ENCODE results near the gene IMPDH1. TPM values are rescaled to one million over a fixed set of nuclear protein-coding genes. Genes with fewer than 3 reads are reported as not detected.

Gene IMPDH1
- total and polyA plus RNA-seq, 2 donors (not counting 3 experiments of a cell fraction or from before 2014, with no cell fraction given), result 78.8 to 97.9 TPM

GRCh38 chr7:128450409-128450808 is 40.6 kb upstream of the IMPDH1 start:
- peaks cover 5 to 12% of the 10 kb centered on the region in 2 experiments for H3K27me3 ChIP-seq (ENCODE audit: control insufficient read depth in 2 of 2, insufficient read depth in 2 of 2, low read length in 2 of 2)
- no peak overlapping the region for H3K4me3 ChIP-seq (replicated peaks in 1 of 3; ENCODE audit: insufficient read depth in 1 of 3, low read depth in 1 of 3, low read length in 3 of 3)
- FAIRE-seq, result no peak
- intact Hi-C loops (cut with micrococcal nuclease) (no loop called here), dilution Hi-C loops (cut with MboI; ENCODE audit: extremely low pct_ligation_motif_present, low sequenced_read_pairs) (no loop called here)
- CTCF ChIA-PET, result no interaction called here
- no peak for DNase-seq (ENCODE audit: low read depth, low spot score)
- H3K4me1 ChIP-seq (ENCODE audit: control insufficient read depth, extremely low read depth, insufficient read depth, low read length), result peaks cover 18% of the 10 kb centered on the region
- no peaks in the 10 kb centered on the region for H3K9me3 ChIP-seq (replicated peaks; ENCODE audit: control insufficient read depth, insufficient read depth, low read length)
- no TSS peak for BruUV-seq (replicated peaks)
- POLR2A ChIA-PET, result no interaction called here
- no peaks in the 10 kb centered on the region for H4K20me1 ChIP-seq (replicated peaks; ENCODE audit: control insufficient read depth, extremely low read depth, insufficient read depth, low read length)
- TF ChIP-seq FOS (IDR thresholded peaks at IDR 0.05; ENCODE audit: borderline replicate concordance, insufficient read depth, low read length) (no peak), EZH2 (IDR thresholded peaks at IDR 0.05; ENCODE audit: borderline replicate concordance, low read depth, low read length, severe bottlenecking) (no peak), JUN (IDR thresholded peaks at IDR 0.05; ENCODE audit: borderline replicate concordance, insufficient read depth, insufficient read length, low read depth) (no peak)
- H3K9ac ChIP-seq (replicated peaks; ENCODE audit: extremely low read depth, insufficient read depth, low read length), result no peak overlapping the region
- H3K4me2 ChIP-seq (ENCODE audit: insufficient read depth, low read length), result no peak overlapping the region
- no peak overlapping the region for H2AFZ ChIP-seq (ENCODE audit: low read depth, low read length)
- no peaks in the 10 kb centered on the region for H3K36me3 ChIP-seq (ENCODE audit: control insufficient read depth in 2 of 2, extremely low read depth in 1 of 2, insufficient read depth in 2 of 2, low read length in 2 of 2)
- no peaks in the 10 kb centered on the region for H3K9me1 ChIP-seq (replicated peaks; ENCODE audit: control insufficient read depth, extremely low read depth, insufficient read depth, low read length)
- H3K27ac ChIP-seq (ENCODE audit: insufficient read depth, low read depth, low read length), result no peak overlapping the region
- H3K79me2 ChIP-seq (ENCODE audit: control insufficient read depth, insufficient read depth, low read length), result no peaks in the 10 kb centered on the region

GRCh38 chr7:128448751-128449302 is 39.0 kb upstream of the IMPDH1 start:
- H3K4me3 ChIP-seq (replicated peaks in 1 of 3; ENCODE audit: insufficient read depth in 1 of 3, low read depth in 1 of 3, low read length in 3 of 3), result no peak overlapping the region
- BruUV-seq (replicated peaks), result no TSS peak
- H4K20me1 ChIP-seq (replicated peaks; ENCODE audit: control insufficient read depth, extremely low read depth, insufficient read depth, low read length), result no peaks in the 10 kb centered on the region
- no peak overlapping the region for H3K9ac ChIP-seq (replicated peaks; ENCODE audit: extremely low read depth, insufficient read depth, low read length)
- no peak for DNase-seq (ENCODE audit: low read depth, low spot score)
- ChIA-PET CTCF (interaction anchor here (1.0 to 3.0 kb wide), 3 partner anchors 11 to 22 kb away, joined by 3 to 13 read pairs (median 6); no protein-coding TSS in a partner anchor), POLR2A (no interaction called here)
- TF ChIP-seq GATA2 (IDR thresholded peaks at IDR 0.05; ENCODE audit: insufficient read depth, insufficient read length, low read depth, low read length) (no peak), CTCF (IDR thresholded peaks at IDR 0.05; ENCODE audit: extremely low read depth in 1 of 2, insufficient read depth in 1 of 2, low read depth in 1 of 2, low read length in 2 of 2) (no peak), POLR2AphosphoS5 (IDR thresholded peaks at IDR 0.05; ENCODE audit: insufficient read depth, low read depth, low read length) (no peak), MAX (IDR thresholded peaks at IDR 0.05; ENCODE audit: insufficient read depth, insufficient read length) (no peak), JUN (IDR thresholded peaks at IDR 0.05; ENCODE audit: borderline replicate concordance, insufficient read depth, insufficient read length, low read depth) (no peak), MYC (IDR thresholded peaks at IDR 0.05; ENCODE audit: low read depth, low read length) (no peak), EZH2 (IDR thresholded peaks at IDR 0.05; ENCODE audit: borderline replicate concordance, low read depth, low read length, severe bottlenecking) (no peak), POLR2A (IDR thresholded peaks at IDR 0.05; ENCODE audit: low read depth, low read length) (no peak), FOS (IDR thresholded peaks at IDR 0.05; ENCODE audit: borderline replicate concordance, insufficient read depth, low read length) (no peak)
- H3K36me3 ChIP-seq (ENCODE audit: control insufficient read depth in 2 of 2, extremely low read depth in 1 of 2, insufficient read depth in 2 of 2, low read length in 2 of 2), result no peaks in the 10 kb centered on the region
- no peaks in the 10 kb centered on the region for H3K79me2 ChIP-seq (ENCODE audit: control insufficient read depth, insufficient read depth, low read length)
- H2AFZ ChIP-seq (ENCODE audit: low read depth, low read length), result no peak overlapping the region
- intact Hi-C loops (cut with micrococcal nuclease), result no loop called here
- no peak for FAIRE-seq
- peaks cover 5 to 11% of the 10 kb centered on the region in 2 experiments for H3K27me3 ChIP-seq (ENCODE audit: control insufficient read depth in 2 of 2, insufficient read depth in 2 of 2, low read length in 2 of 2)
- no peak overlapping the region for H3K27ac ChIP-seq (ENCODE audit: insufficient read depth, low read depth, low read length)
- dilution Hi-C loops (cut with MboI; ENCODE audit: extremely low pct_ligation_motif_present, low sequenced_read_pairs), result no loop called here
- no peak overlapping the region for H3K4me2 ChIP-seq (ENCODE audit: insufficient read depth, low read length)
- H3K9me3 ChIP-seq (replicated peaks; ENCODE audit: control insufficient read depth, insufficient read depth, low read length), result no peaks in the 10 kb centered on the region
- no peaks in the 10 kb centered on the region for H3K9me1 ChIP-seq (replicated peaks; ENCODE audit: control insufficient read depth, extremely low read depth, insufficient read depth, low read length)
- peaks cover 3% of the 10 kb centered on the region for H3K4me1 ChIP-seq (ENCODE audit: control insufficient read depth, extremely low read depth, insufficient read depth, low read length)
